ENCODE results near the gene MYO3B.

MYO3B gene

GRCh38 chr2:170297496-170297895, 119.5 kb downstream of the MYO3B start:
- no peak for DNase-seq (ENCODE audit: insufficient read length, low spot score)
- FAIRE-seq: no peak
- no peak for TF ChIP-seq CTCF (IDR thresholded peaks at IDR 0.05; ENCODE audit: insufficient read depth, missing control alignments)

- FAIRE-seq (no peak), DNase-seq (ENCODE audit: insufficient read length, low spot score) (no peak)
- no peak for TF ChIP-seq CTCF (IDR thresholded peaks at IDR 0.05; ENCODE audit: insufficient read depth, missing control alignments)
These were observed 120.2 kb downstream of the MYO3B start for GRCh38 chr2:170298115-170298514.

GRCh38 chr2:170298861-170299429, 121.0 kb downstream of the MYO3B start:
- TF ChIP-seq CTCF (IDR thresholded peaks at IDR 0.05; ENCODE audit: insufficient read depth, missing control alignments): no peak
- FAIRE-seq (peak; percentile 29), DNase-seq (ENCODE audit: insufficient read length, low spot score) (no peak)

- no peak for TF ChIP-seq CTCF (IDR thresholded peaks at IDR 0.05; ENCODE audit: insufficient read depth, missing control alignments)
- DNase-seq (ENCODE audit: insufficient read length, low spot score) (no peak), FAIRE-seq (peak; percentile 25)
These were observed 123.0 kb downstream of the MYO3B start for GRCh38 chr2:170300993-170301392.

GRCh38 chr2:170301626-170302025, 123.7 kb downstream of the MYO3B start:
- no peak for FAIRE-seq
- no peak for DNase-seq (ENCODE audit: insufficient read length, low spot score)
- no peak for TF ChIP-seq CTCF (IDR thresholded peaks at IDR 0.05; ENCODE audit: insufficient read depth, missing control alignments)

- TF ChIP-seq CTCF (IDR thresholded peaks at IDR 0.05; ENCODE audit: insufficient read depth, missing control alignments): no peak
- FAIRE-seq (no peak), DNase-seq (ENCODE audit: insufficient read length, low spot score) (no peak)
These were observed 127.8 kb downstream of the MYO3B start for GRCh38 chr2:170305711-170306110.

- FAIRE-seq (no peak), DNase-seq (ENCODE audit: insufficient read length, low spot score) (no peak)
- TF ChIP-seq CTCF (IDR thresholded peaks at IDR 0.05; ENCODE audit: insufficient read depth, missing control alignments): no peak
These were observed 128.4 kb downstream of the MYO3B start for GRCh38 chr2:170306293-170306873.
